HG03520 (cell line): ENCODE measurements around the gene GPR107.
A peak's percentile ranks its signal among the peaks of the same experiment; 100 is the strongest.

Experiments used
- ATAC-seq: cut with Tn5 transposase; IDR thresholded peaks from one replicate; pipeline ENCODE4 v1.9.1; 2021; ENCODE audit warnings: mild to moderate bottlenecking, moderate library complexity; ENCODE audit not compliant: unreplicated experiment

GPR107 gene

DNA sequence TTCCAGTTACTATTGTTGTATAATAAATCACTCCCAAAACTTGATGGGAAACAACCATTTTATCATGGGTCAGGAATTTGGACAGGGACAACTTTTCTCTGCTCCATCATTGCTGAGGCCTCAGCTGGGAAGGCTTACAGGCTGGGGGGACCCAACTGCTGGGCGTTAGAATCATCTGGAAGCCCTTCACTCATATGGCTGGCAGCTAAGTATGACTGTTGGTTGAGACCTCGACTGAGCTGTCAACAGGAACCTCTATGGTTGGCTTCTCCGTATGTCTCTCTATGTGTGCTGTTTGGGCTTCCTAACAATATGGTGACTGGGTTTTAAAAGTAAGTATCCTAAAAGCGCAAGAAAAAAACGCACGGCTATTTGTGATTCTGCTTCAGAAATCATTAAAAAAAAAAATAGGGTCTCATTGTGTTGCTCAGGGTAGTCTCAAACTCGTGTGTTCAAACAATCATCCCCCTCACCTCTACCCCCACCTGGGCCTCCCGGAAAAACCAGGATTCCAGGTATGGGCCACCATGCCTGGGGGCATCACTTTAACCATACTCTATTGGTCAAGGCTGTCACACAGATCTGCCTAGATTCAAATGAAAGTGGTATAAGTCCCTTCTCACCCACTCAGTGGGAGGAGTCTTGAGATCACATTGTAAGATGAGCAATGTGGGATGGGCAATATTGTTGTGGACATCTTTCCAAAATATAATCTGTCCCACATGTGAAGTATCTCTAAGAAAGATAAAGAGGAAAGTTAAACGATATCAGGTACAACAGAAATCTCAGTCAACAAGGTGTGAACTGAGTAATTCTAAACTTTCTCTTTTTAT, 26.0 kb upstream of the GPR107 start:
- ATAC-seq: no peak

DNA sequence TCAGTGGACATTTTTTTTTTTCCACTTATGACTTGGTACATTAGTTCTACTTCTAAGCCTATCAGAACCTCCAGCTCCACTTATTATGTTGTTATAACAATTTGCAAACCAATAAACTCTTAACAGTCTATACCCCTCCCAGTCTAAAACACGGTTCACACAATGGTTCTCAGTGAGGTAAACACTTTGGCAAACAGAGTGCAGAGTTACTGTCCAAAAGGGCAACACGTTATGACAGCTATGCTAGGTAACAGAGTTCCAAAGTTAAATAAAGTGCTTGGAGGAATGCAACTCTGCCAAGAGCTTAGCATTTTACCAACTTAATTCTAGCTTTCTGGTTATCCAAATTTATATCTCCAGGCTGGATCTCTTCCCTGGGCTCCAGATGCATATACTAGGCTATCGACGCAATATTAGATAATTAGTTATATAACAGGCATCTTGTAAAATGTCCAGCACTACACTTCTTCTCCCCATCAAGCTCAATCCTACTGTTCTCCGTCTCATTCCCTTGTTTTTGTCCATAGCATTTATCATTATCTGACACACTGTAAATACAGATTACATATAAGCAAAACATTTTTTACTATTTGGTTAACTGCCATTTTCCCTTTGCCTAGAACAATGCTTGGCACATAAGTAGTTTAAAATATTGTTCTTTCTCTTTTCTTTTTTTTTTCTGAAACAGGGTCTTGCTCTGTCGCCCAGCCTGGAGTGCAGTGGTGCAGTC, 25.0 kb upstream of the GPR107 start:
- ATAC-seq: no peak

DNA sequence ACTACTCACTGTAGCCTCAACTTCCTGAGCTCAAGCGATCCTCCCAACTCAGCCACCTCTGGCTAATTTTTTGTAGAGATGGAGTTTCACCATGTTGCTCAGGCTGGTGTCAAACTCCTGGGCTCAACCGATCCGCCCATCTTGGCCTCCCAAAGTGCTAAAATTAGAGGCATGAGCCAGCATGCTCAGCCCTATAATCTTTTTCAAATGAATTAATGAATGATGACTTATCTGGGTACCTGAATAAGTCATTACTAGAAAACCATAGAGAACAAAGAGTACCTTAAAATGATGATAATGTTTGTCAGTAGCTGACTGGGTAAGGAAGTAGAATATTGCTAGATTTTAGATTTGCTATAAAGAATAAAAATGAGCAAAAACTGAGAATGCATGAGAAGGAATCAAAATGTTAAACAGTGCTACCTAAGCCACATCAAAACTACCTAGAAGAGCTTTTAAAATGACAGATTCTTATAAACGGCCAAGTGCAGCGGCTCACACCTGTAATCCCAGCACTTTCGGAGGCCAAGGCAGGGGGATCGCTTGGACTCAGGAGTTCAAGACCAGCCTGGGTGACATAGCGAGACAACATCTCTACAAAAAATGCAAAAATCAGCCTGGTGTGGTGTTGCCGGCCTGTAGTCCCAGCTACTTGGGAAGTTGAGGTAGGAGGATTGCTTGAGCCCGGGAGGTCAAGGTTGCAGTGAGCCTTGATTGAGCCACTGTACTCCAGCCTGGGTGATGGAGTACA, 24.3 kb upstream of the GPR107 start:
- no peak for ATAC-seq

DNA sequence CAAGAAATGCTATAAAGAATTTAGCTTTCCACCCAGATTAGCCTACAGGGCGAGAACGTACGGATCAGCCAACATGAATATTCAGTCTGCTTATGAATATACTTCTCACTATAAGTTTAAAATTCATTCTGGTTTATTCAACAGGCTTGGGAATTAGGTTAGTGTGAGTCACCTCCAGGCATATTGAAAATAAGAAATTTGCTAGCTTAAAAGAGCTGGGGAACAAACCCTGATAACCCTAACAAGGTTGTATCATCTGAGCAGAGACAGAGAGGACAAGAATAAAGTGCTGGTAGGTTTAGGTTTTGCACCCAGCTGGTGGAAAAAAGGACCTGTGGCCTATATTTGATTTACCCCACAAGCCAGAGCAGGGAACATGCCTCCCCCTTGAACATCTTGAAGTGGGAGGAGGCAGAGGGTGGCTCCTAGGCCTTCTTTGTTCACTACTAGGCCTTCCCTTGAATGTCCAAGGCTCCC, 23.0 kb upstream of the GPR107 start:
- no peak for ATAC-seq

DNA sequence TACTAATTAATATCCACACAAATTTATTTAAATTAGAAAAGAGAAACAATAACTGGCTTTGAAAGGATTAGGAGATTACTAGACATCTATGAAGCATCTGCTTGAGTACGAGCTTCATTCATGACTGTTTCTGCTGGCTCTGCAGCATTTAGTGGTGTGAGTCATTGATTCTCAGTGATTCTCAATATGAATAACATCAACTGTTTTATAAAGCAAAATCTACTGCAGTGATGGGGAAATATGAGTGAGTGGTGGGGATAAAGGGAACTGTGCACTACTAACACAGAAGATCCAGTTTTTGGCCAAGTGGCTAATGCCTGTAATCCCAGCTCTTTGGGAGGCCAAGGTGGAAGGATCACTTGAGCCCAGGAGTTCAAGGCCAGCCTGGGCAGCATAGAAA, 19.1 kb upstream of the GPR107 start:
- no peak for ATAC-seq

DNA sequence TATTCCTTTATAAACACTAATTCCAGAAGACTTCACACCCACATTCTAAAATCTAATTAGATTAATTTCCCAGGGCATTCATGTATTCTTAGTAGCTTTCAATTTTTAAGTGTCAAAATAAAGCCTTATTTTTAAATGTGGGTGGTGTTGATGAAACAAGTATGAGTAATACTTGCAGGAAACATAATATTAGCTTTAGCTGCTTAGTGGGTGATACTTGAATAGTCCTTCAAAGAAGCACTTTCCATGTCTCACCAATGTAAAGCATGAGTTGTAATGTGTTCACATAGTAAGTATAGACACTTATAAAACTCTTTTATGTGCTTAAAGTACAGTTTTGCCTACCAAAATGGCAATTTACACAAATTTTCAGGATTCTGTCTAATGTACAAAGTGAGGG, 17.6 kb upstream of the GPR107 start:
- ATAC-seq: no peak

DNA sequence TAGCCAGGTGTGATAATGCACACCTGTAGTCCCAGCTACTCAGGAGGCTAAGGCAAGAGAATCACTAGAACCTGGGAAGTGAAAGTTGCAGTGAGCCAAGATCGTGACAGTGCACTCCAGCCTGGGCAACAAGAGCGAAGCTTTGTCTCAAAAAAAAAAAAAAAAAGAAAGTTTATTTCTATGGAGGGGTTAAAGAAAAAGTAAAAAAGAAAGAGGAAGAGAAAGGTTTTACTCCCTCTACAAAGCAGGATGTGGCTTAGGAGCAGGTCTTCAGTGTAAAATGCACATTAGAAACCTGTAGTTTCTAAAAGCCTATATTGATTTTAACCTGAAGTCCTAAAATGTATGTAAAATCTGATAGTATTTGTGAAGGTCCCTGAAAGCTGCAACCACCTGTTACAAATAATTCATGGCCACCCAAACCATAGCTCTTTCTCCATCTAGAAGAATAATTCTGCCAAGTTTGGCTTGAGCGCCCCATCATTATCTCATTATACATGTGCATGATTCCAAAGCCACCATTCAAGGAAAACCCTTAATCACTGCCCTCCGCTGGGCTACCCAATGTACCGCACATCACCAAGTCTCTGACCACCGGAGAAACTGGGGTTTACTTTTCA, 14.1 kb upstream of the GPR107 start:
- ATAC-seq: no peak

DNA sequence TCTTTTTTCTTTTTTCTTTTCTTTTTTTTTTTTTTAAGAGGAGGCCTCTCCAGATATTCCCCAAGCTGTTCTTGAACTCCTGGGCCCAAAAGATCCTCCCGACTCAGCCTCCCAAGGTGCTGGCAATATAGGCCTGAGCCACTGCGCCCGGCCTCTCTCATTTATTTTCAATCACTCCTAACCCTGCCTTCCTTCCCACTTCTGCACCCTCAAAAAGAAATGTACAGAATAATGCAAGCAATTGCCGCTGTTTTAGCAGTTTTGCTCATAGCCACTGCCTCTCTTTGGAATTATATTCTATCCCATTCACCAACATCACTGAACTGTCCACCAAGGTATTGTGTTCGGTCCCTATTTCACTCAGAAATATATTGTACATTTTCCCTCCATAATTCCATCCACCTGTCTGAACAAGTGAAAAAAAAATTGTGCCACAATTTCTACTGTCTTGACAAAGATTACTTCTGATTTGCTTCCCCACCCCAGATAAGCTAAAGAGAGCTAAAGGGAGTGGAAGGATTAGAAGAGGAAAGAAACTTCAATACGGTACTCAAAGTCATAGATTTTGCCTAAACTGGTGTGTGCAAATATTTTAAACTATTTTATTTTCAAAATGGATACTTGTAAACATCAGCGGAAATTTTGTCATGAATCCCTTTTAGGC, 12.6 kb upstream of the GPR107 start:
- ATAC-seq: no peak

DNA sequence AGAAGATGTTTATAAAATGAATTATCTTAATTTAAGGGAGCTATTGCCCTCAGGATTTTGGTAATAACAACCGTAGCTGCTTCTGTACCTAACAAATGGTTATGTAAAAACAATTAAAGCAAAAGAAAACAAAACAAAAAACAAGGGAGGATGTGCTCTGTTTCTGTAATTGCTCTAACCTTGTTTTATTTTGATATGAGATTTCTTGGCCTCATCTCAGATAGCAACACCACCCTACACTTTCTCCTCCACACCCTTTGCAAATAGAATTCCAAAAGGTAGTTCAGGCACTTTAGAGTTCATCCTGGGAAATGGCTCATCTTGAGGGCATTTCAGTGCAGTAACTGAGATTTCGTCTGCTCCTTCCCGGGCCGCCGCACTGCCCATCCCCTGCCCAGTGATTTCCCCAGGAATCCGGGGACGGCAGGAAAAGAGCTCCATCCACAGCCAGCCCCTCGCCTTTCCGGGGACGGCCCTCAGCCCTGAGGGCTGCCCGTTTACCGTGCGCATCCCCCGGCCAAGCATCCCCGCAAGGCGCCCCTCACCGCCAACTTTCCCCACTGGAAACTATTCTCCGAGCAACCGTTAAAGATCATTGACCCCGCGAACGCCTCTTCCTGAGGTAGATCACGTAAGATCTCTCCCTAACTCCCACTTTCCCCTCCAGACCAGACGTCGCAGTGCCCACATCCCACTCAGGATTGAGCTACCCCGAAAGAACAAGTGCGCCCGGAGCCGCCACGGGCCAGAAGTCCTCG, 11.9 kb upstream of the GPR107 start:
- ATAC-seq: no peak

DNA sequence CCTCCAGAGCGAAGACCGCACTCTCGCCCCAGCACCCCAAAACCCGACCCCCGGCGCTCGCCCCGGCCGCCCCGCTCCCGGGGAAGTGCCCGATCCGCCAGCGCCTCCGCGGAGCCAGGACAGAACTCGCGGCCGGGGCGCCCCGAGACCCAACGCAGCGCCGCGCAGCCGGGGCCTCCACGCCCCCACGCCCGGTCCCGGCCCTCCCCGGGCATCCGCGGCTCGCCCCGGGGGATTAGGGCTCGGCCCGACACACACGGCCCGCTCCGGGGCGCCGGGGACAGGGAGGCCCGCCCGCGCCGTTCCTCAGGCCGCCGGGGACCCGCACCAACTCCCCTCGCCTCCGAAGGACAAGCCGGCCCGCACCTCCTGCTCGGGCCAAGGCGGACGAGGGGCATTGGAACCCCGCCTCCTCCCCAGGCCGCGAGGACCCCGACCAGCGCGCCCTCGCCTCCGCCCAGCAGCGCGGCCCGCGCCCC, 11.3 kb upstream of the GPR107 start:
- ATAC-seq: no peak

DNA sequence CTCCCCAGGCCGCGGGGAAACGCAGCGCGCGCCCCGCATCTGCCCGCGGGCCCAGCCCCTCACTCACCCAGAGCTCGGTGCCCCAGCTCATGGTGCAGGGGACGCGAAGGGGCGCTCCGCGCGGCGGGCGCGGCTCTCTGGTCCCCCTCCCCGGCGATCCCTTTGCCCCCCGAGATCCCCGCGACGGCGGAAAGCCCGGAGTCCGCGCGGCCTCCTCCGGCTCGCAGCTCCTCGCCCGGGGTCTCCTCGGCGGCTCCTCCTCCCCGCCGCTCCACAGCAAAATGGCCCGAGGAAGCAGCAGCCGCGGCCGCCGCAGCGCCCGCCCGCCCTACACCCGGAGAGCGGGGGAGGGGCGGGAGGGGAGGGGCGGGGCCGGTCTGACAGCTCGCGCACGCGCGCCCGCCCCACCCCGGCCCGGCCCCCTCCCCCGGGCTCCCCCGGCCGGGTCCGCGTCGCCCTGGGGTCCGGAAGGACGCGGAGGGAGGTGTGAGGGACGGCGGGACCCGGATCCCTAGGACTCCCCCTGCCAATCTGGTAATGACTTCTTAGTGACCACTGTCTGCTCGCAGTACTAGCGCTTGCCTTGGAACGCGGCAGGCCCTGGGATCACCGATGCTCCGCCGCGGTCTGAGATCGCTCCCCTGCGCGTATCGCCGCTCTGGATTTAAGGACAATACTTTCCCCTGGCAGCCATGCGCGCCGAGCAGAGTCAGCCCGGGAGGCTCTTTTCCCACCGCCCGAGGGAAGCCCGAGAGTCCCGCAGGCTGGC, 10.6 kb upstream of the GPR107 start, which contains the start of gene FNBP1:
Gene FNBP1 (minus strand): TSS at position 305 of the 769 bp plus-strand sequence. CDS start 214 bp downstream, at position 91.
- ATAC-seq: peak; percentile 39

DNA sequence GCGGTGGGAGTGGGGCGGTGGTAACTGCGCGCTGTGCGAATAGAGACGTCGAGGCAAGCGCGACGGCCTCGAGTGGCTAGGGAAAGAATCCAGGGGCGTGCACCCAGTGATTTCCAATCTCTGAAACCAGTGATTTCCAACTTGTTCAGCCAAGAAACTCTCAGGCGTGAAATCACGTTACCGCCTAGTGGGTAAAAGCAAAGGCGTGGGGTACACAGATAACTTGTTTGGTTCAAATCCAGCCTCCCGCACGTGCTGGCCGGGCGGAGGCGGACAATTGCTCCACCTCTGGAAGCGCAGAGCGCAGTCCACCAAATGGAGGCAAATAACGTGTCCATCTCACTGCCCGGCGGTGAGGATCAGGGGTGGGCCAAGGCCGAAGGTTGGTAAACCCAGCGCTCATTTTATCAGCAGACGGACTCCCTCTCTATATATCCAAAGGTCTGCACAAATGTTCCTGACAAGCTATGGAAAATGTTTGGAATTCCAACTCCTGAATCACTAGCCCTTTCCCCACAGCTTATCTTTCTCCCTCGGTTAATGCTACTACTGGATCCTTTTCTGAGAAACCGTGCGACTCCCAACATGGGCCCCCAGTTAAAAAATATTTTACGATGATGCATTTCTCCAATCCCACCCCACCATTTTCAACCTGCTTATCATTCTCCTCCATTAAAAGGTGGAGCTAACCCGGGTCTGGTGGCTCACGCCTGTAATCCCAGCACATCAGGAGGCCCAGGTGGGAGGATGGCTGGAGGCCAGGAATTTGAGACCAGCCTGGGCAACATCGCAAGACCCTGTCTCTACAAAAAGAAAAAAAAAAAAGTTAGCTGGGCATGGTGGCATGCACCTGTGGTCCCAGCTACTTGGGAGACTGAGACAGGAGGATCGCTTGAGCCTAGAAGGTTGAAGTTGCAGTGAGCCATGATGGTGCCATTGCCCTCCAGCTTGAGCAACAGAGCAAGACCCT, 9.8 kb upstream of the GPR107 start:
- ATAC-seq: no peak

DNA sequence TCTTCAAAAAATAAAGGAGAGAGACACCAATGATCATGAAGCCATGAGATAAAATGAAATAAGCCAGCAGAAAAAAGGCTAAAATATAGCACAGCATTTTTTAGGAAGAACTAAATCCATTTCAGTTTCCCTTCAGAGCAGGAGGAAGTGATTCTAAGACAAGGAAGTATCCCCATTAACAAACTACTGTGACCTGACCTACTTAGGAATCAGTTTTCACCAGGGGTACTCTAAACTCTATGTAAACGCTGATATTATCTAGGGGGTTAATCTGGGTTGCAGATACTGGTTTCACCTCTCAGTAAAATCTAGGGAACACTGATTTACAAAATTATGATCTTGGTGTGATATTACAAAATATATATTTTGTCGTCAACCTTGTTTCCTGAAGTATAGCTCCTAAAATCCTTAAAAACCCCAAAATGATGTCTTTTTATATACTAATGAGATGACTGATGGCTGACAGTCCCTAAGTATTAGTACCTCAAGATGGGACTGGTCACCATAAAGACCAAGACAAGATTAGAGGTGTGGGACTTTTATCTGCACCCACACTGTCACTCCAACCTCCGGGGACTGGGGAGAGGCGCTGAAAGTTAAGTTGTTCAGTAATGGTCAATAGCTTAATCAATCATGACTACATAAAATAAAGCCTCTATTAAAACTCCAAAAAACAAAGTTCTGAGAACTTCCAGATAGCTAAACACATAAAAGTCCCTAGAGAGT, 7.8 kb upstream of the GPR107 start:
- ATAC-seq: no peak

DNA sequence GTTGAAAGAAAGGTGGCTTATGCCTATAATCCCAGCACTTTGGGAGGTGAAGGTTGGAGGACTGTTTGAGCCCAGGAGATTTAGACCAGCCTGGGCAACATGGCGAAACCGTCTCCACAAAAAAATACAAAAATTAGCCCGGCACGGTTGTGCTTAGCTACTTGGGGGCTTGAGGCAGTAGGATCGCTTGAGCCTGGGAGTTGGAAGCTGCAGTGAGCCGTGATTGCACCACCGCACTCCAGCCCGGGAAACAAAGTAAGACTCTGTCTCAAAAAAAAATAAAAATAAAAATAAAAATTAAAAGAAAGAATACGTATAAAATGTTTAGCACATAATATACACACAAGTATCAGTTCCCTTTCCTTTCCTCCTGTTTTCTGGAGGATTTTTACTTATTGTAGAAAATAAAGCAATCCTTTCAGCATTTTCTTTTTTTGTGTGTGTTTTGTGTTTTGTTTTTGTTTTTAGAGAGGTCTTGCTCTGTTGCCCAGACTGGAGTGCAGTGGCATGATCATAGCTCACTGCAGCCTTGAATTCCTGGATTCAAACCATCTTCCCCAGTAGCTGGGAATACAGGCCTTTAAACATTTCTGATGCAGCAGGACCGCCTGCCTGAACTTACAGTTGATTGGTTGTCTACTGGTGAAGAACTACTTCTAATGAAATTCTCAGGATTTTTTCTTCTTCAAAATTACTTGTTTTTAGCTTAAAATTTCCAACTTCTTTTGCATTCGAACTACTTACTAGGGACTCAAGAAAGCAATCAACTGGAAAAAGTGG, 4.1 kb upstream of the GPR107 start:
- no peak for ATAC-seq

DNA sequence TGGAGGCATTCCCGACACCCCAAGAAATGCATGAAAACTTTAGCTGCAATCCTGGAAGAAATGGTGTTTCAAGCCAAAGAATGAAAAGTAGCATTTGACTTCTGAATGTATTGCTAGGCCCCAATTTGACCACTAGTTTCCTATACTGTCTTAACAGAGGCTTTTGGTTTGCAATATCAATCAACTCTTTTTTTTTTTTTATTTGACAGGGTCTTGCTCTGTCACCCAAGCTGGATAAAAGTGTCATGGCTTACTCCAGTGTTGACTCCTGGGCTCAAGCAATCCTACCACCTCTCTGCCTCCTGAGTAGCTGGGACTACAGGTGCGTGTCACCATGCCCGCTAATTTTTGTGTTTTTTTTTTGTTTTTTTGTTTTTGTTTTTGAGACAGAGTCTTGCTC, 3.2 kb upstream of the GPR107 start:
- ATAC-seq: no peak

DNA sequence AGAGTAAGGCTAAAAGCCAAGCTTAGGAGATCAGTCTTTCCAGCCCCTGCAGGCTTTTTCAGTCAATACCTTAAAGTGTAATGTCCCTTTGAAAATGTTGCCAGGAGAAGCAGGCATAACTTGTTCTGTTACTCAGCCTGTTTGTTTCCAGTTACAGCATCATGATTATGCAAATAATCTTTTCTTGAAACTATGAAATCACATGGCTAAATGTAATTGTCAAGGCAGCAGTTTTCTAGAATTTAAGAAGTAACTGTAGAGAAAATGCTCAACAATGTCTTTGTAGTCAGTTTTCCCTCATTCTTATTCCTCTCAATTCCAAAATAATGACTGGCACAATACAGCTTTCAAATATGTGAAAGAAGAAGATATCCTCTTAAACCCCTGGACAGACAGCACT, 1.9 kb upstream of the GPR107 start:
- ATAC-seq: no peak
